GM06990 (cell line): ENCODE data around the gene HDHD2.
A peak's percentile ranks its signal among the peaks of the same experiment; 100 is the strongest.

ENCODE experiments used
- DNase-seq: peaks from one replicate; pipeline ENCODE4 v3.0.0-alpha.2; 2011; ENCODE audit not compliant: insufficient read length; ENCODE audit errors: extremely low read depth
- H3K27me3 ChIP-seq: replicated peaks from 2 replicates; pipeline ENCODE4 v1.6.0; 2011; ENCODE audit warnings: low read length; ENCODE audit not compliant: control insufficient read depth, insufficient read depth
- H3K36me3 ChIP-seq: 2 replicates; pipeline ENCODE4 v1.5.1; 2011; ENCODE audit warnings: low read length; ENCODE audit not compliant: control insufficient read depth, insufficient read depth
- H3K4me3 ChIP-seq: replicated peaks from 2 replicates; pipeline ENCODE4 v1.5.1; 2011; ENCODE audit warnings: low read depth, mild to moderate bottlenecking, control low read depth, low read length
- CTCF ChIP-seq: IDR thresholded peaks from 2 replicates; pipeline ENCODE4 v1.5.1; 2011; ENCODE audit warnings: low read length, control low read depth, mild to moderate bottlenecking, inconsistent platforms; ENCODE audit not compliant: insufficient read depth, poor library complexity, severe bottlenecking

The HDHD2 gene

GRCh38 chr18:47100212-47100831, 50.0 kb downstream of the HDHD2 start:
- no peak for DNase-seq
- Histone ChIP-seq H3K4me3 (no peak overlapping the region), H3K27me3 (no peaks in the 10 kb centered on the region), H3K36me3 (no peaks in the 10 kb centered on the region)
- TF ChIP-seq CTCF: peak; percentile 77

- Histone ChIP-seq H3K4me3 (no peak overlapping the region), H3K36me3 (no peaks in the 10 kb centered on the region), H3K27me3 (no peaks in the 10 kb centered on the region)
- TF ChIP-seq CTCF: no peak
- DNase-seq: no peak
Observed at GRCh38 chr18:47095810-47096209, 54.5 kb downstream of the HDHD2 start.

- no peak for TF ChIP-seq CTCF
- Histone ChIP-seq H3K4me3 (no peak overlapping the region), H3K27me3 (no peaks in the 10 kb centered on the region), H3K36me3 (no peaks in the 10 kb centered on the region)
- DNase-seq: no peak
Observed at GRCh38 chr18:47087676-47088075, 62.6 kb downstream of the HDHD2 start.

- DNase-seq: no peak
- Histone ChIP-seq H3K4me3 (no peak overlapping the region), H3K36me3 (no peaks in the 10 kb centered on the region), H3K27me3 (no peaks in the 10 kb centered on the region)
- TF ChIP-seq CTCF: no peak
Observed at GRCh38 chr18:47081578-47081977, 68.7 kb downstream of the HDHD2 start.

GRCh38 chr18:47080872-47081271, 69.4 kb downstream of the HDHD2 start:
- no peaks in the 10 kb centered on the region for H3K36me3 ChIP-seq
- no peak for TF ChIP-seq CTCF
- H3K4me3 ChIP-seq: no peak overlapping the region
- no peak for DNase-seq
- H3K27me3 ChIP-seq: no peaks in the 10 kb centered on the region

- Histone ChIP-seq H3K36me3 (no peaks in the 10 kb centered on the region), H3K27me3 (no peaks in the 10 kb centered on the region), H3K4me3 (no peak overlapping the region)
- TF ChIP-seq CTCF: no peak
- DNase-seq: no peak
Observed at GRCh38 chr18:47077111-47077510, 73.2 kb downstream of the HDHD2 start.
